SIG-M5 treated with dmso at 0.1 percent for 504 hours (cell line): ENCODE measurements around the gene TNS1.
A peak's percentile ranks its signal among the peaks of the same experiment; 100 is the strongest.

Source experiments
- DNase-seq: peaks from one replicate; lab custom pipeline; 2025; ENCODE audit not compliant: unreplicated experiment; lab: John Stamatoyannopoulos, UW

Gene TNS1

GRCh38 chr2:217856159-217856558 lies 146.6 kb downstream of the TNS1 start:
- DNase-seq = no peak

GRCh38 chr2:217854684-217855420 lies 147.9 kb downstream of the TNS1 start:
- DNase-seq = no peak

GRCh38 chr2:217853961-217854360 lies 148.8 kb downstream of the TNS1 start:
- no peak for DNase-seq

- no peak for DNase-seq
Observed at GRCh38 chr2:217853301-217853881, 149.4 kb downstream of the TNS1 start.

- no peak for DNase-seq
Observed at GRCh38 chr2:217852555-217853211, 150.1 kb downstream of the TNS1 start.

- DNase-seq = peak; percentile 59
Observed at GRCh38 chr2:217851191-217852020, 151.4 kb downstream of the TNS1 start.

GRCh38 chr2:217849154-217849975 lies 153.4 kb downstream of the TNS1 start:
- DNase-seq = no peak

GRCh38 chr2:217848351-217848957 lies 154.3 kb downstream of the TNS1 start:
- DNase-seq = no peak

GRCh38 chr2:217847552-217848350 lies 155.0 kb downstream of the TNS1 start:
- DNase-seq = no peak

- DNase-seq = no peak
Observed at GRCh38 chr2:217847115-217847514, 155.7 kb downstream of the TNS1 start.

- no peak for DNase-seq
Observed at GRCh38 chr2:217846321-217846743, 156.5 kb downstream of the TNS1 start.

- DNase-seq = no peak
Observed at GRCh38 chr2:217845301-217845700, 157.5 kb downstream of the TNS1 start.

GRCh38 chr2:217844696-217845095 lies 158.1 kb downstream of the TNS1 start:
- no peak for DNase-seq

- DNase-seq = no peak
Observed at GRCh38 chr2:217843324-217843723, 159.5 kb downstream of the TNS1 start.

- no peak for DNase-seq
Observed at GRCh38 chr2:217842017-217842416, 160.8 kb downstream of the TNS1 start.

GRCh38 chr2:217840522-217840921 lies 162.3 kb downstream of the TNS1 start:
- no peak for DNase-seq

GRCh38 chr2:217839750-217840107 lies 163.1 kb downstream of the TNS1 start:
- DNase-seq = no peak

- DNase-seq = no peak
Observed at GRCh38 chr2:217839073-217839749, 163.6 kb downstream of the TNS1 start.

- no peak for DNase-seq
Observed at GRCh38 chr2:217838409-217838831, 164.4 kb downstream of the TNS1 start.
